HG02678 (cell line): ENCODE results near the gene SNAPC2.
"Not testable (repeated sequence)": the region's sequence is repeated elsewhere in the genome, so short reads cannot be mapped to it uniquely, and the experiment has no call there.

Source experiments
- ATAC-seq: cut with Tn5 transposase; IDR thresholded peaks from one replicate; pipeline ENCODE4 v1.9.1; 2021; ENCODE audit warnings: mild to moderate bottlenecking, moderate library complexity; ENCODE audit not compliant: unreplicated experiment

Gene SNAPC2

GRCh38 chr19:7908742-7909461 lies 11.2 kb upstream of the SNAPC2 start:
- ATAC-seq, result no peak

- ATAC-seq, result no peak
Observed at GRCh38 chr19:7909471-7910067, 10.6 kb upstream of the SNAPC2 start.

GRCh38 chr19:7910321-7911161 lies 9.6 kb upstream of the SNAPC2 start:
- no peak for ATAC-seq

GRCh38 chr19:7911508-7912143 lies 8.5 kb upstream of the SNAPC2 start:
- ATAC-seq, result no peak

GRCh38 chr19:7912144-7912696 lies 7.9 kb upstream of the SNAPC2 start:
- no peak for ATAC-seq

GRCh38 chr19:7912697-7913564 lies 7.2 kb upstream of the SNAPC2 start:
- ATAC-seq, result no peak

GRCh38 chr19:7913652-7914051 lies 6.5 kb upstream of the SNAPC2 start:
- no peak for ATAC-seq

- no peak for ATAC-seq
Observed at GRCh38 chr19:7914099-7914498, 6.0 kb upstream of the SNAPC2 start.

GRCh38 chr19:7914598-7915045 lies 5.5 kb upstream of the SNAPC2 start, which contains the start of gene TGFBR3L:
Gene TGFBR3L, plus strand, starts transcription at chr19:7914830.
- ATAC-seq, result no peak

GRCh38 chr19:7915250-7916102 lies 4.7 kb upstream of the SNAPC2 start:
- ATAC-seq, result no peak

GRCh38 chr19:7916103-7916954 lies 3.8 kb upstream of the SNAPC2 start:
- no peak for ATAC-seq

GRCh38 chr19:7916955-7917266 lies 3.2 kb upstream of the SNAPC2 start:
- no peak for ATAC-seq

GRCh38 chr19:7917267-7918061 lies 2.7 kb upstream of the SNAPC2 start:
- ATAC-seq, result no peak

- ATAC-seq, result not testable (repeated sequence)
Observed at GRCh38 chr19:7918062-7918614, 2.0 kb upstream of the SNAPC2 start.

GRCh38 chr19:7918615-7919421 lies 1.3 kb upstream of the SNAPC2 start:
- ATAC-seq, result no peak
